ENCODE measurements around the gene AGBL1. TPM values are rescaled to one million over a fixed set of nuclear protein-coding genes. Genes with fewer than 3 reads are reported as not detected.

Gene AGBL1
- total and polyA plus RNA-seq, 2 donors (not counting 1 experiment from before 2014, with no cell fraction given): not detected

DNA sequence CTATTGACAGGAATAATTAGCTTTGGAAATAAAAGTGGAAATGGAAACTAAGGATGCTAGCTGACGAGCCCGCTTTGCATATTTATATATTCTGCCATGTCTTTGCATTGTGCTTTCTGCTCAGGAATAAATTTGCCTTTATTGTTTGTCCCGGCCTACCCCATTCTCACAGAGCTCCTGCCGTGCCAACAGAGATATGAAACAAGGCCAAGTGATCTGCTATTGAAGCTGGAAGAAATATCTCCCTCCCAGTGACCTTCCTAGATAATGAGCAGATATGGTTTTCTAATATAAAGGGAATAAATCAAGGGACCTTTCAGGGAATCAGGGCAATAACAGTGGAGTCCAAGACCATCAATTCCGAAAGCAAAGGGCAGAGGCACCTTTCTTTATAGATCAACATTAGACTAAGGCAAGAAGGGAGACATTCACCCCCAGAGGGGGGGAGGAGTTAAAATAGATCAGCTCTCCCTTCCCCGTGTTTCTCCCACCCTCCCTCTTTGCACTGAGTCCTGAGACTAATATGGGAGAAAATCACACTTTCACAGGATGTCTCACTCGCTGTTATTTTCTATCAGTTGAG, 664.6 kb downstream of the AGBL1 start:
- Histone ChIP-seq H3K27me3 (replicated peaks in 1 of 4; ENCODE audit: control extremely low read depth in 1 of 4, control insufficient read depth in 3 of 4, insufficient read depth in 4 of 4, low read length in 3 of 4) (no peaks in the 10 kb centered on the region), H3K9ac (ENCODE audit: low read length) (no peak overlapping the region), H3K4me2 (replicated peaks; ENCODE audit: low read depth, low read length, poor library complexity, severe bottlenecking) (no peak overlapping the region), H4K20me1 (ENCODE audit: control insufficient read depth, insufficient read depth, low read length, poor library complexity, severe bottlenecking) (no peaks in the 10 kb centered on the region), H3K4me3 (ENCODE audit: control extremely low read depth in 1 of 5, extremely low read depth in 1 of 5, insufficient read depth in 1 of 5, low read depth in 2 of 5, low read length in 4 of 5) (no peak overlapping the region), H3K27ac (ENCODE audit: low read length in 2 of 2) (no peak overlapping the region), H3K79me2 (ENCODE audit: control insufficient read depth, insufficient read depth, low read length) (no peaks in the 10 kb centered on the region), H3K9me3 (ENCODE audit: control extremely low read depth in 1 of 3, control insufficient read depth in 2 of 3, insufficient read depth in 1 of 3, low read length in 2 of 3) (no peaks in the 10 kb centered on the region), H3K36me3 (replicated peaks in 1 of 2; ENCODE audit: control extremely low read depth in 1 of 2, control insufficient read depth in 1 of 2, extremely low read depth in 1 of 2, insufficient read depth in 2 of 2, low read length in 1 of 2) (no peaks in the 10 kb centered on the region), H2AFZ (ENCODE audit: insufficient read depth, low read depth, low read length, poor library complexity, severe bottlenecking) (no peak overlapping the region), H3K4me1 (ENCODE audit: control insufficient read depth in 2 of 2, insufficient read depth in 2 of 2, low read length in 2 of 2) (no peaks in the 10 kb centered on the region)
- Mint-ChIP-seq H3K4me3 (no peak overlapping the region), H3K4me1 (no peaks in the 10 kb centered on the region), H3K27me3 (no peaks in the 10 kb centered on the region), H3K27ac (no peak overlapping the region), H3K9me3 (ENCODE audit: insufficient read depth) (no peaks in the 10 kb centered on the region)
- TF ChIP-seq EZH2 (IDR thresholded peaks at IDR 0.05; ENCODE audit: borderline replicate concordance, insufficient read depth, low read depth, low read length, poor library complexity, severe bottlenecking): no peak
- TF ChIP-seq, protein P1, sequence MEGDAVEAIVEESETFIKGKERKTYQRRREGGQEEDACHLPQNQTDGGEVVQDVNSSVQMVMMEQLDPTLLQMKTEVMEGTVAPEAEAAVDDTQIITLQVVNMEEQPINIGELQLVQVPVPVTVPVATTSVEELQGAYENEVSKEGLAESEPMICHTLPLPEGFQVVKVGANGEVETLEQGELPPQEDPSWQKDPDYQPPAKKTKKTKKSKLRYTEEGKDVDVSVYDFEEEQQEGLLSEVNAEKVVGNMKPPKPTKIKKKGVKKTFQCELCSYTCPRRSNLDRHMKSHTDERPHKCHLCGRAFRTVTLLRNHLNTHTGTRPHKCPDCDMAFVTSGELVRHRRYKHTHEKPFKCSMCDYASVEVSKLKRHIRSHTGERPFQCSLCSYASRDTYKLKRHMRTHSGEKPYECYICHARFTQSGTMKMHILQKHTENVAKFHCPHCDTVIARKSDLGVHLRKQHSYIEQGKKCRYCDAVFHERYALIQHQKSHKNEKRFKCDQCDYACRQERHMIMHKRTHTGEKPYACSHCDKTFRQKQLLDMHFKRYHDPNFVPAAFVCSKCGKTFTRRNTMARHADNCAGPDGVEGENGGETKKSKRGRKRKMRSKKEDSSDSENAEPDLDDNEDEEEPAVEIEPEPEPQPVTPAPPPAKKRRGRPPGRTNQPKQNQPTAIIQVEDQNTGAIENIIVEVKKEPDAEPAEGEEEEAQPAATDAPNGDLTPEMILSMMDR (IDR thresholded peaks at IDR 0.05): no peak
- ATAC-seq (ENCODE audit: low read depth) (no peak), DNase-seq (no peak)
- WGBS (ENCODE audit: insufficient coverage): 92% methylated on average over 2 of the region's 7 CpGs
- intact Hi-C loops (cut with micrococcal nuclease): no loop called here
- ChIA-PET CTCF (no interaction called here), POLR2A (no interaction called here)

DNA sequence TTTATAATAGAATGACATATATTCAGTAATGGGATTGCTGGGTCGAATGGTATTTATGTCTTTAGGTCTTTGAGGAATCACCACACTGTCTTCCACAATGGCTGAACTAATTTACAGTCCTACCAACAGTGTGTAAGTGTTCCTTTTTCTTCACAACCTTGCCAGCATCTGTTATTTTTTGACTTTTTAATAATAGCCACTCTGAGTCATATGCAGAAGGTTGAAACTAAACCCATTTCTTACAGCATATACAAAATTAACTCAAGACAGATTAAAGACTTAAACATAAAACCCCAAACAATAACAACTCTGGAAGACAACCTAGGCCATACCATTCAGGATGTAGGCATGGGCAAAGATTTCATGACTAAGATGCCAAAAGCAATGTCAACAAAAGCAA, 671.4 kb downstream of the AGBL1 start:
- Histone ChIP-seq H3K4me1 (ENCODE audit: control insufficient read depth in 2 of 2, insufficient read depth in 2 of 2, low read length in 2 of 2) (no peaks in the 10 kb centered on the region), H3K9ac (ENCODE audit: low read length) (no peak overlapping the region), H2AFZ (ENCODE audit: insufficient read depth, low read depth, low read length, poor library complexity, severe bottlenecking) (no peak overlapping the region), H3K27me3 (replicated peaks in 1 of 4; ENCODE audit: control extremely low read depth in 1 of 4, control insufficient read depth in 3 of 4, insufficient read depth in 4 of 4, low read length in 3 of 4) (no peaks in the 10 kb centered on the region), H3K27ac (ENCODE audit: low read length in 2 of 2) (no peak overlapping the region), H3K4me2 (replicated peaks; ENCODE audit: low read depth, low read length, poor library complexity, severe bottlenecking) (no peak overlapping the region), H3K4me3 (ENCODE audit: control extremely low read depth in 1 of 5, extremely low read depth in 1 of 5, insufficient read depth in 1 of 5, low read depth in 2 of 5, low read length in 4 of 5) (no peak overlapping the region), H3K9me3 (ENCODE audit: control extremely low read depth in 1 of 3, control insufficient read depth in 2 of 3, insufficient read depth in 1 of 3, low read length in 2 of 3) (no peaks in the 10 kb centered on the region), H3K79me2 (ENCODE audit: control insufficient read depth, insufficient read depth, low read length) (no peaks in the 10 kb centered on the region), H4K20me1 (ENCODE audit: control insufficient read depth, insufficient read depth, low read length, poor library complexity, severe bottlenecking) (no peaks in the 10 kb centered on the region), H3K36me3 (replicated peaks in 1 of 2; ENCODE audit: control extremely low read depth in 1 of 2, control insufficient read depth in 1 of 2, extremely low read depth in 1 of 2, insufficient read depth in 2 of 2, low read length in 1 of 2) (no peaks in the 10 kb centered on the region)
- H3K4me3 Mint-ChIP-seq: no peak overlapping the region
- CTCF ChIA-PET: no interaction called here
- H3K4me1 Mint-ChIP-seq: no peaks in the 10 kb centered on the region
- POLR2A ChIA-PET: no interaction called here
- peaks cover 3% of the 10 kb centered on the region for H3K27me3 Mint-ChIP-seq
- TF ChIP-seq, protein P1 (IDR thresholded peaks at IDR 0.05): no peak
- no peak for TF ChIP-seq EZH2 (IDR thresholded peaks at IDR 0.05; ENCODE audit: borderline replicate concordance, insufficient read depth, low read depth, low read length, poor library complexity, severe bottlenecking)
- no peak overlapping the region for H3K27ac Mint-ChIP-seq
- DNase-seq: no peak
- no CpG with 5 or more reads among the region's 1 CpG for WGBS (ENCODE audit: insufficient coverage)
- intact Hi-C loops (cut with micrococcal nuclease): no loop called here
- no peak for ATAC-seq (ENCODE audit: low read depth)
- H3K9me3 Mint-ChIP-seq (ENCODE audit: insufficient read depth): no peaks in the 10 kb centered on the region

All from B cell (primary cell).